ENCODE results near the gene KLHL22.
"Not testable (repeated sequence)": the region's sequence is repeated elsewhere in the genome, so short reads cannot be mapped to it uniquely, and the experiment has no call there.

Gene KLHL22

DNA sequence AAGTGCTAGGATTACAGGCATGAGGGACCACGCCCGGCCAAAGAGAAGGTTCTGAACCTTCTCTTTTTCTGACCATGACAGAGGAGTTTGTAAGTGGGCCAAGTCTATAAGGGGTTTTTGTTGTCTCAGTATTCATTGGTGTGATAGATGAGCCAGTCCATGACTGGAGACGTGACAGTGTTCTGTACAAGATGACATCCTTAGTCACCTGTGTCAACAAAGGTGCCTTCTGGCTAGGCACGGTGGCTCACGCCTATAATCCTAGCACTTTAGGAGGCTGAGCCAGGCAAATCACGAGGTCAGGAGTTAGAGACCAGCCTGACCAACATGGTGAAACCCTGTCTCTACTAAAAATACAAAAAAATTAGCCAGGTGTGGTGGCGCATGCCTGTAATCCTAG lies 4.2 kb upstream of the KLHL22 start:
- DNase-seq (ENCODE audit: low spot score): no peak

- no peak for DNase-seq (ENCODE audit: low spot score)
Observed at GRCh38 chr22:20498913-20499312, 3.3 kb upstream of the KLHL22 start.

DNA sequence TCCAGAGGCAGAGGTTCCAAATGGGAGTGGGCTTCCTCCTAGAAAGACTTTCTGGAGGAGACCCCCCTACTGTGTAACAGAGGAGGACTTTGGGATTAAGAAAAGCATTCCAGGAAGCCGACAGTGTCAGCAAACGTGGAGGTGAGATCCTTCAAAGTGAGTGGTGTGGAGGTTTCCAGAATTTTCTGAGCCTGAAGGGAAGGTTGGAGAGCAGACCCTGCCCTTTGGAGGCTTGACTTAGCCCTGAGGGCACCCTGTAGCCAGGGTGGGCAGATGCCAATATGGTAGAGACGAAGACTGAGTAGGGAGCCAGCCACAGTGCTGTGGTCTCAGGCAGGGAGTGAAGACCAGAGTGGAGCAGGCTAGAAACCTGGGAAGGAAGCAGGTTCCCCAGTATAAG lies 1.8 kb upstream of the KLHL22 start:
- no peak for DNase-seq (ENCODE audit: low spot score)

GRCh38 chr22:20495861-20496681 lies 476 bp upstream of the KLHL22 start:
- peak; percentile 96 for DNase-seq (ENCODE audit: low spot score)

DNA sequence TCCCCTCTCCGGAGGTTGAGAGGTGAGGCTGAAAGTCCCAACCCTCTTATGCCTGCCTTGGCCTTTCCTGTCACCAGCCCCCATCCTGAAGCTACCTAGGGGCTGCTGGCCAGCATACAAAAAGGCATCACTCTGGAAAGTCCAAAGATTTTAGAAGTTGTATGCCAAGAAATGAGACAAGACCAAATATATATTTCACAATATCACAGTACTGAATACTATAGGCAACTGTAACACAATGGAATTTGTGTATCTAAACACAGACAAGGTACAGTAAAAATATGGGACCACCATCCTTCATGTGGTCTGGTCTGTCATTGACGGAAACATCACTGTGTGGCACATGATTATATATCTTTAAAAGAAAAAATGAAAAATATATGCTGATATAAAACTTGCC lies 4.2 kb downstream of the KLHL22 start:
- no peak for DNase-seq (ENCODE audit: low spot score)

- DNase-seq (ENCODE audit: low spot score): no peak
Observed at GRCh38 chr22:20490941-20491307, 4.7 kb downstream of the KLHL22 start.

DNA sequence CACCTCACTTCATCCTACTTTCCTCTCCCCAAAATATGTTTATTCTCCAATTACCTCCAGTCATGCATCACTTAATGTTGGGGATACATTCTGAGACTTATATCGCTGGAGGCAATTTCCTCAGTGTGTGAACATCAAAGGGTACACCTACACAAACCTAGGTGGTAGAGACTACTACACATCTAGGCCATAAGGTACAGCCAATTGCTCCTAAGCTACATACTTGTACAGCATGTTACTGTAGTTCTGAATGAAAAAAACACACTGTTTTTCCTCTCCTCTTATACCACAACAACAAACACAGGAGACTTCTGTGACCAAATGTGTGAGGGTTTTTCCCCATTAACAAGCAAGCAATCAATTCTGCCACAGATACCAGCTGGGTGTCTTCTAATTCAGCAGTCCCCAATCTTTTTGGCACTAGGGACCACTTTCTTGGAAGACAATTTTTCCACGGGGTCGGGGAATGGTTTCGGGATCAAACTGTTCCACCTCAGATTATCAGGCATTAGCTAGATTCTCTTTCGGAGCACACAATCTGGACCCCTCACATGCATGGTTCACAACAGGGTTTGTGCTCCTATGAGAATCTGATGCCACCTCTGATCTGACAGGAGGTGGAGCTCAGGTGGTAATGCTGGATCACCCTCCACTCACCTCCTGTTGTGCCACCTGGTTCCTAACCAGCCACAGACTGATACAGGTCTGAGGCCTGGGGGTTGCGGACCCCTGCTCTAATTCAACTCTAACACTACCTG lies 5.2 kb downstream of the KLHL22 start:
- no peak for DNase-seq (ENCODE audit: low spot score)

DNA sequence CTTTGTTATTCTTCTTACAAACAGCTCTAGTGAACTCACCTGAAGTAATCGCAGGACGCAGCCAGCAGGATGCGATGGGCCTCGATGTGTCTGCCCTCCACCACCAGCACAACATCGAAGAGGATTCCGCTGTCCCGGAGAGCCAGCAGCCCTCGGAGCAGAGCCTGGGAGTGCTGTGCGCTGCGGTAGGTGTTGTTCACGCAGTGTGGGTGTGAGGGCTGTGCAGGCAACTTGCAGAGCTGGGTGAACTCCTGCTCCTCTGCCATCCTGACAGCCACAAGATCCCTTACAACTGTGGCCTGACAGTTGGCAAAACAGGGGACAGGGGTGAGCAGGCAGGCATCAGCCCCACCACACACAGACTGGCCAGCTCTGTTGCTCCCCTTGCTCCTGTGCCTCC lies 6.6 kb downstream of the KLHL22 start:
- no peak for DNase-seq (ENCODE audit: low spot score)

DNA sequence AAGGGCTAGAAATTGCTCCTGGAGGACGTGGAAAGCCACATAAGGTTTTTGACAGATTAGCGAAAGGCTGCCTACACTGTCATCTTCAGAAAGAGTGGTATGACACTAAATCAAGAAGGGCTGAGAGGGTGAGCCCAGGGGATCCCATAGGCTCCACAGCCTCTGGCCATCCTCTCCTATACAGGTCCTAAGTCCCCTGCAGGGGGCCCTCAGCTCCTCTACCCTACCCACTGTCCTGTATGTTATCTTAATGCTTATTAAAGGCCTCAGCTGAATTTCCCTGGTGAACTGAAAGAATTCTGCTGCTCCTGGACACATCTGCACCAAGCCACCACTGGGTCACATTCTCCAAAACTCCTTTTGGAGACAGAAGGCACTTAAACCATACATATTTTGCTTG lies 7.9 kb downstream of the KLHL22 start:
- DNase-seq (ENCODE audit: low spot score): no peak

DNA sequence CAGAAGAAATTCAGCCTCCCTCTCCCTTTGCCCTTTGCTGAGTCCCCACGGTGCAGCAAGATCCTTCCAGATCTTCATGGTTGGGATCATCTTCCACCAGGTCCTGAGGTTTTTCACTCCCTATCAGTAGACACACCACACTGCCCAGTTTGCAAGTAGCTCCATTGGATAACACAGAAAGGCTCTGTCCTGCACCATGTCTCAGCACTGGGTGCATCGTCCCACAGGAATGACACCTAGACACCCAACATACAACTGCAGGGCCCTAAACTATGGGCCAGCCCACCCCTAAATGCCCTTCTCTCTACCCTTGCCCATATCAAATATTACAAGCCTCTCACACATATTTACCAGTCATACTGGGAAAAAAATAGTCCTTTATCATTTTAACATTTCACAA lies 9.4 kb downstream of the KLHL22 start:
- DNase-seq (ENCODE audit: low spot score): no peak

DNA sequence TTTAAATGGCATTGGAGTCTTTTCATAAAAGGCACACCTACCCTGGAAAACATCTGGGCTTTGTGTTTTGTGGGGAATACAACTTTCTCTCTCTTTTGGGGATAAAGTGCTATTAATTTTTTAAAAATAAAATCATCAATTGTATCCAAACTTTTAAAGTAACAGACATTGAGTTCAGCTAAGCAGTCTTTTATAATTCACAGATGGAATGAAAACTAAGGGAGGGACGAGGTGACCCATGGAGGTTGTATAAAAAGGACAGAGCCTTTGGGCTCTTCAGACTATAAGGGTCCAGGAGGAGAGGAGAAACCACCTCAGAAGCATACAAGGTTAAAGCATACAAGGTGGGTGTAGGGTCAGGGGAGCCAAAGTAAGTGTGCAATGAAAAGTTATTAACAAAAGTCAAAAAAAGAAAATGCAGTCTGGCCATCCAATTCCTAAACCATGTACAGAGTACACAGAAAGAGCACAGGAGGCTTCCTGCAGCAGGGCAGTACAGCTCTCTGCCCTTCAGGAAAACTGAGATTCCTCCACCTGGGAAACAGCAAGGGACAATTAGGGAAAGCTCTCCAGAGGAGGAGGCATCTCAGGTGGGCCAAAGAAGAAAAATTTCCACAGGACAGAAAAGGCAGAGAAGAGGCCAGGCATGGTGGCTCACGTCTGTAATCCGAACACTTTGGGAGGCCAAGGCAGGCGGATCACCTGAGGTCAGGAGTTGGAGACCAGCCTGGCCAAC lies 10.5 kb downstream of the KLHL22 start:
- no peak for DNase-seq (ENCODE audit: low spot score)

DNA sequence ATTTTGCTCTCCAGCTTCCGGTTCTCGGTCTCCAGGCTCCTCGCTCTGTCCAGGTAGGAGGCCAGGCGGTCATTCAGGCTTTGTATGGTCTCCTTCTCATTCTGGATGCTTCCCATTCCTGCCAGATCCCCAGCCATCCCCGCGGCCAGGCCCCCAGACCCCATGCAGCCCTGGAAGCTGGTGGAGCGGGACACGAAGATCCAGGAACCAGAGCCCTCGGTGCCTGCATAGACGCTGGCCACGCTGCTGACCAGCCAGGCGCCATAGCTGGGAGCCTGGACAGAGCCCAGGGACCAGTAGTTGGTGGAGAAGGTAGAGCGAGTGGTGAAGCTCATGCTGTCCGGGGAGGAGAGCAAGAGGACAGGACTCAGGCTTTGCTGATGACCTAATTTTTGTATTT lies 11.8 kb downstream of the KLHL22 start:
- no peak for DNase-seq (ENCODE audit: low spot score)

- DNase-seq (ENCODE audit: low spot score): not testable (repeated sequence)
Observed at GRCh38 chr22:20483143-20483506, 12.5 kb downstream of the KLHL22 start.

GRCh38 chr22:20479612-20480196 lies 15.9 kb downstream of the KLHL22 start:
- DNase-seq (ENCODE audit: low spot score): no peak

DNA sequence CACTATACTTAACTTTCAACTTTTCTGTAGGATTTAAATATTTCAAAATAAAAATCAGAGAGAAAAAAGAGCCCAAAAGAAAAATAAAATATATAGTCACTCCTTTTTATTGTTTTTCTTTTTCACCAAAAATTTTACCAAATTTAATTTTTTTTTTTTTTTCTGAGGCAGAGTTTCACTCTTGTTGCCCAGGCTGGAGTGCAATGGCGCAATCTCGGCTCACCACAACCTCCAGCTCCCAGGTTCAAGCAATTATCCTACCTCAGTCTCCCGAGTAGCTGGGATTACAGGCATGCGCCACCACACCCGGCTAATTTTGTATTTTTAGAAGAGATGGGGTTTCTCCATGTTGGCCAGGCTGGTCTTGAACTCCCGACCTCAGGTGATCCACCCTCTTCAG lies 17.5 kb downstream of the KLHL22 start:
- DNase-seq (ENCODE audit: low spot score): not testable (repeated sequence)

DNA sequence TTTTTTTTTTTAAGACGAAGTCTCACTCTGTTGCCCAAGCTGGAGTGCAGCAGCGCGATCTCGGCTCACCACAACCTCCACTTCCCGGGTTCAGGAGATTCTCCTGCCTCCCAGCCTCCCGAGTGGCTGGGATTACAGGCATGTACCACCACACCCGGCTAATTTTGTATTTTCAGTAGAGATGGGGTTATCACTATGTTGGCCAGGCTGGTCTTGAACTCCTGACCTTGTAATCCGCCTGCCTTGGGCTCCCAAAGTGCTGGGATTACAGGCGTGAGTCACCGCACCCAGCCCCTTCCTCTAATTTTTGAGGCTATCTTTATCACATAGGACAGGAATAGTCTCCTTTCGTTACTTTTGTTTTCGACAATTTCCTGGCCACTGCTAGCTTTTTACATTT lies 20.0 kb downstream of the KLHL22 start:
- DNase-seq (ENCODE audit: low spot score): not testable (repeated sequence)

DNA sequence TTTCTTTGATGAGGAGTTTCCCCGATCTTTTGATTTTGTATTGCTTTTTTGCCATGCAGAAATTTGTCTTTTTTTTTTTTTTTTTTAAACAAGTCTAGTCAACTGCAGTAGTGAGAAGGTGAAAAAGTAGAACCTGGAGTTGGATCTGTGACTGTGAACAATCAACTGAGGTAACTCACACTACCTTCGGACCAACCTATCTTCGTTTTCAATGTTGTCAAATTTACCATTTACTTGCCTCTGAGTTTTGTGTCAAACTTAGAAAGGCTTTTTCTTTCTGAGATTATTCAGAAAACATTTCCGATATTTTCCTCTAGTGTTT lies 20.5 kb downstream of the KLHL22 start:
- no peak for DNase-seq (ENCODE audit: low spot score)

DNA sequence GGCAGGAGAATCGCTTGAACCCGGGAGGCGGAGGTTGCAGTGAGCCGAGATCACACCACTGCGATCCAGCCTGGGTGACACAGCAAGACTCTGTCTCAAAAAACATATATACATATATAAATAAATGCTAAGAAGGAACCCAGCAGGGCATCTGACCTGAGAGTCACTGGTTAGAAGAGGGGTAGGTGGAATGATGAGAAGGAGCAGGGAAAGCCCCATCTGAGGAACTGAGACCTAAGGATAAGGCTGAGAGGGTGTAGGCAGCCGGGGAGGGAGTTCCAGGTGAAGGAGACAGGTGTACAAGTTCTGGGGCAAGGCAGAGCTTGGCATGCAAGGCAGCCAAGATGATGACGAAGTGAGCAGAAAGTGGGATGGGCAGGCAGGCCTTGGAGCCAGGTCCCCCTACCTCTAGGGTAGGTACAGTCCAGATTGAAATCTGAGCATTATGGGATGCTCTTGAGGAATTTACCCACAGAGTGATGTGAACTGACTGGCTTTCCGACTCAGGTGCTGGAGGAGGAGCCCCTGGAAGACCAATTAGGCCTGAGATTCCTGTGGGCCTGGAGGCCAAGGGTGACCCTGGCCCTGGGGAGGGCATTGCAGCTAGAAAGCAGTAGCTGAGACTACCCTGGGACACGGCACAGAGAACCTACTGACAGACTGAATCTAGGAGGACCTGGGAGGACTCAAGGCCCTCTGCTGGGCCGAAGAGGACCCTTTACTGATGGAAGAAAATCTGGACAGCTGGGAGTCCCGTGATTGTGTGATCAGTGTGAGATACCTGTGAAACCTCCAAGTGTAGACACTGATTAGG lies 22.8 kb downstream of the KLHL22 start:
- DNase-seq (ENCODE audit: low spot score): no peak

DNA sequence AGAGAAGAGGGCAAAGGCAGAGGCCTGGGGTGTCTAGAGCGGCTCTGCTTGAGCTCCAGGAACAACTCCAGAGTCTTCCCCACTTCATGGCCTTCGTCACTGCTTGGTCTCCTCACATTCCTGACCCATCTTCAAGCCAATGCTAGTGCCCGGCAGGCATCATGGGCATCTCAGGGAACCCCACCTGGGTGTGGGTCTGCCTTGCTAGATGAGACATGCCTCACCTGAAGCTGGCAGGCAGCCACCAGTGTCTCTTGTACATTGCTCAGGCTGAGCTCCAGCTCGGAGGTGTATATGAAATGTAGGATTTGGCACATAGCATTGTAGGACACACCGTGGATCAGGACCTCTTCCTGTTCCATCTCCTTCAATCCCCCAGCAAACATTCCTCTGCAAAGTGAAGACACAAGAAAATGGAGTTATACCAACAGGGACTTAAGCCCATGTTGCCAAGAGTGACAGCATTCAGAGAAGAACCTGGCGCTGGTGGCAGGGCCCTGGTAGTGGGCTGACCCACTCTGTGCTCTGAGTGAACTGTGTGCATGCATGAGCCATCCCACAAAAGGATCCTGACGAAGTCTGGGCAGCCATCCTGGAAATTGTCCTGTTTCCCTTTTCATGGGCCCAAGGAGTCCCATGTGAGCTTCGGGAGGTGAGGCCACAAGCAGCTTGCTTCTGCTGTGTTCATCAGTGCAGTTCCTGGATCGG lies 24.3 kb downstream of the KLHL22 start:
- DNase-seq (ENCODE audit: low spot score): no peak

DNA sequence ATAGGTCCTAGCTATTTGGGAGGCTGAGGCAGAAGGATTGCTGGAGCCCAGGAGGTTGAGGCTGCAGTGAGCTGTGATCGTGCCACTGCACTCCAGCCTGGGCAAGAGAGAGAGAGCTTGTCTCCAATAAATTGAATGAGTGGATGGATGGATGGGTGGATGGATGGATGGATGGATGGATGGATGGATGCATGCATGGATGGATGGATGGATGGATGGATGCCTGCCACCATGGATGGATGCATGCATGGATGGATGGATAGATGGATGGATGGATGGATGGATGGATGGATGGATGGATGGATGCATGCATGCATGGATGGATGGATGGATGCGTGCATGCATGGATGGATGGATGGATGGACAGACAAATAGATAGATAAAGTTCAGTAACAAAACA lies 25.1 kb downstream of the KLHL22 start:
- not testable (repeated sequence) for DNase-seq (ENCODE audit: low spot score)
